HUES48 (cell line): Measurements from ENCODE around the gene PNLIPRP2.

Experiments
- H3K27ac ChIP-seq: one replicate; pipeline ENCODE4 v1.7.0; 2013; ENCODE audit warnings: low read depth, low read length, inconsistent platforms
- H3K27me3 ChIP-seq: 2 replicates; pipeline ENCODE4 v1.6.1; 2013; ENCODE audit warnings: mild to moderate bottlenecking, low read length; ENCODE audit not compliant: control insufficient read depth, insufficient read depth
- H3K36me3 ChIP-seq: 2 replicates; pipeline ENCODE4 v1.6.1; 2013; ENCODE audit warnings: low read length; ENCODE audit not compliant: control insufficient read depth, insufficient read depth
- H3K4me1 ChIP-seq: 2 replicates; pipeline ENCODE4 v1.6.1; 2013; ENCODE audit warnings: mild to moderate bottlenecking, low read length; ENCODE audit not compliant: control insufficient read depth, insufficient read depth
- H3K4me3 ChIP-seq: 2 replicates; pipeline ENCODE4 v1.5.1; 2013; ENCODE audit warnings: mild to moderate bottlenecking, low read depth, low read length
- H3K9ac ChIP-seq: 2 replicates; pipeline ENCODE4 v1.6.1; 2013; ENCODE audit warnings: mild to moderate bottlenecking, low read depth, low read length, moderate library complexity
- H3K9me3 ChIP-seq: 2 replicates; pipeline ENCODE4 v1.6.1; 2013; ENCODE audit warnings: low read length; ENCODE audit not compliant: control insufficient read depth, insufficient read depth

Gene PNLIPRP2

GRCh38 chr10:116632596-116633215, 12.0 kb downstream of the PNLIPRP2 start:
- Histone ChIP-seq H3K27me3 (no peaks in the 10 kb centered on the region; the same call in 1 of the 2 replicates), H3K9ac (no peak overlapping the region), H3K27ac (no peak overlapping the region), H3K36me3 (no peaks in the 10 kb centered on the region), H3K4me3 (no peak overlapping the region), H3K4me1 (no peaks in the 10 kb centered on the region), H3K9me3 (no peaks in the 10 kb centered on the region)

DNA sequence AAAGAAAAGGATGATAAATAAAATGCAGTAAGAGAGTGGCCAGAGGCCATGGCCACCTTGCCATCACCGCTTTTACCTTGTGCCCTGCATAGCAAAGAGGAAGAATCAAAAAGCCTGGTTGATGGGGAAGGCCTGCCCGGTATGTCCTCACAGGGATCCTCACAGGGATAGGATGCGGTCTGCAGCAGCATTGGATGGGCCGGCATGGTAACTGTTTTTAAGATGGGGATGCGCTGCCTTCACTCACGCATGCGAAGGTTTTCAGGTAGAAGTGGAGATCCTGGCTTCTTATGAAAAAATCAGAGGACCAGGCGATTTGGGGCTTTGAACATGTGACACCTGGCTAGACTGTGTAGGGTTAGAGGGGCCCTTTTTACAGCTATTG, 12.5 kb downstream of the PNLIPRP2 start:
- no peak overlapping the region for H3K4me3 ChIP-seq
- H3K9ac ChIP-seq: no peak overlapping the region
- no peaks in the 10 kb centered on the region for H3K4me1 ChIP-seq
- H3K36me3 ChIP-seq: no peaks in the 10 kb centered on the region
- H3K27ac ChIP-seq: no peak overlapping the region
- no peaks in the 10 kb centered on the region for H3K27me3 ChIP-seq
- H3K9me3 ChIP-seq: no peaks in the 10 kb centered on the region

GRCh38 chr10:116634126-116634975, 13.6 kb downstream of the PNLIPRP2 start:
- no peaks in the 10 kb centered on the region for H3K4me1 ChIP-seq
- H3K27me3 ChIP-seq: no peaks in the 10 kb centered on the region
- H3K9ac ChIP-seq: no peak overlapping the region

GRCh38 chr10:116636385-116636784, 15.6 kb downstream of the PNLIPRP2 start:
- Histone ChIP-seq H3K4me3 (no peak overlapping the region), H3K9ac (no peak overlapping the region), H3K9me3 (no peaks in the 10 kb centered on the region), H3K27me3 (no peaks in the 10 kb centered on the region), H3K27ac (no peak overlapping the region), H3K4me1 (no peaks in the 10 kb centered on the region), H3K36me3 (no peaks in the 10 kb centered on the region)

More at GRCh38 chr10:116634126-116634975, 13.6 kb downstream of the PNLIPRP2 start:
- Histone ChIP-seq H3K9me3 (no peaks in the 10 kb centered on the region), H3K36me3 (no peaks in the 10 kb centered on the region), H3K27ac (no peak overlapping the region), H3K4me3 (no peak overlapping the region)

- H3K27ac ChIP-seq: no peak overlapping the region
- no peak overlapping the region for H3K9ac ChIP-seq
- H3K9me3 ChIP-seq: no peaks in the 10 kb centered on the region
- no peaks in the 10 kb centered on the region for H3K36me3 ChIP-seq
- no peaks in the 10 kb centered on the region for H3K27me3 ChIP-seq
- H3K4me3 ChIP-seq: no peak overlapping the region
- no peaks in the 10 kb centered on the region for H3K4me1 ChIP-seq
Measured at GRCh38 chr10:116636976-116637375, 16.2 kb downstream of the PNLIPRP2 start.

DNA sequence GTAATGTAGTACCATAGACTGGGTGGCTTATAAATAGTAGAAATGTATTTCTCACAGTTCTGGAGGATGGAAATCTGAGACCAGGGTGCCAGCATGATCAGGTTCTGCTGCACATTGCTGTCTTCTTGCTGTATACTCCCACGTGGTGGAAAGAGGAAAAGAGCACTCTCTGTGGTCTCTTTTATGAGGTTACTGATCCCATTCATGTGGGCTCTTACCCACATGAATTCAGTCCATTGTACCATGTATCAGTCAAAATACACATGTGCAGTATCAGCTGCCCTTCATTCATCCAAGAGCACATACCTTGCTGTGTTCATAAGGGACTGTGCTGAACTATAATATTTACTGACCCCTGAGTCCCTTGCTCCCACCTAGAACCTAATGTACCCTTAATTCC, 17.1 kb downstream of the PNLIPRP2 start:
- no peak overlapping the region for H3K4me3 ChIP-seq
- no peaks in the 10 kb centered on the region for H3K4me1 ChIP-seq
- no peak overlapping the region for H3K27ac ChIP-seq
- H3K9ac ChIP-seq: no peak overlapping the region
- no peaks in the 10 kb centered on the region for H3K9me3 ChIP-seq
- H3K36me3 ChIP-seq: no peaks in the 10 kb centered on the region
- no peaks in the 10 kb centered on the region for H3K27me3 ChIP-seq

GRCh38 chr10:116646502-116646901, 25.7 kb downstream of the PNLIPRP2 start:
- no peaks in the 10 kb centered on the region for H3K4me1 ChIP-seq
- no peaks in the 10 kb centered on the region for H3K9me3 ChIP-seq
- H3K36me3 ChIP-seq: no peaks in the 10 kb centered on the region
- no peak overlapping the region for H3K4me3 ChIP-seq
- no peak overlapping the region for H3K9ac ChIP-seq
- no peaks in the 10 kb centered on the region for H3K27me3 ChIP-seq
- no peak overlapping the region for H3K27ac ChIP-seq

- H3K4me3 ChIP-seq: no peak overlapping the region
- no peak overlapping the region for H3K9ac ChIP-seq
- H3K27me3 ChIP-seq: no peaks in the 10 kb centered on the region
- H3K4me1 ChIP-seq: no peaks in the 10 kb centered on the region
- H3K9me3 ChIP-seq: no peaks in the 10 kb centered on the region
- H3K27ac ChIP-seq: no peak overlapping the region
- no peaks in the 10 kb centered on the region for H3K36me3 ChIP-seq
Measured at GRCh38 chr10:116648903-116649302, 28.1 kb downstream of the PNLIPRP2 start.

GRCh38 chr10:116653885-116654284, 33.1 kb downstream of the PNLIPRP2 start:
- Histone ChIP-seq H3K27me3 (no peaks in the 10 kb centered on the region), H3K9me3 (no peaks in the 10 kb centered on the region), H3K27ac (no peak overlapping the region), H3K4me1 (no peaks in the 10 kb centered on the region), H3K36me3 (no peaks in the 10 kb centered on the region), H3K9ac (no peak overlapping the region), H3K4me3 (no peak overlapping the region)

DNA sequence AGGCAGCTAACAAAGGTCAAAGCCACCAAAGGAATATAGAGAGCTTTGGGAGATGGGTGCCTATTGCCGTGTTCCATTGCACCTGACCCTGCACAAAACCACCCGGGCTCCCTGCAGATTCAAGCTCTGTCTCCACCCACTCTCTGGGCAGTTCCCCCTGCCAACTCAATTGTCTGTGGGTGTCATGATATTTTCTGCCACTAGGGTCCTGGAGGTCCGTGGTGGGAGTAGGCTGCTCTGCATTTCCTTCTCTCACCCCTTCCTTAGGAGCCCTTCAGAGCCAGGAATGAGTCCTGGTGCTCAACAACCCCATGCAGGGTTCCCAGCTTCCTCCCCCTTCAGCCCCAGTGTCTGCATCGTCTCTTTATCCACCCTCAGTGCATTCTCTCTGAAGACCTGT, 34.1 kb downstream of the PNLIPRP2 start:
- no peak overlapping the region for H3K9ac ChIP-seq
- no peak overlapping the region for H3K4me3 ChIP-seq
- H3K4me1 ChIP-seq: no peaks in the 10 kb centered on the region
- no peaks in the 10 kb centered on the region for H3K36me3 ChIP-seq
- H3K9me3 ChIP-seq: no peaks in the 10 kb centered on the region
- no peak overlapping the region for H3K27ac ChIP-seq
- H3K27me3 ChIP-seq: no peaks in the 10 kb centered on the region

DNA sequence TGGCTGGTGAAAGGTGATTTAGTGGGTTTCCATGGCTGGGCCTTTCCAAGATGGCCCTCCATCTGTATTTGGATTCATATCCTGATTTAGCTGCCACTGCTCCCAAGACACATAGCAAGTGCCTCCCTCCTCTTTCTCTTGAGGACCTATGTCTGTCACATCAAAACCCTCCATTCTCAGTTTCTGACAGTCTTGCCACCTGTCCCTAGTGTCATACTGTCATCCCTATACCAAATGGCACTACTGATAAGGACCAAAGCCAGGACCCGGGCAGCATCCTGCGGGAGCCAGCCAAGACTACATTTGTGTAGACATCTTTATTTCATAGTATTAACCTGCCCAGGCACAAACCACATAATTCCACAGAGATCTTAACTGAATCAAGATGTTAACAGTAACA, 34.8 kb downstream of the PNLIPRP2 start:
- Histone ChIP-seq H3K9me3 (no peaks in the 10 kb centered on the region), H3K27me3 (no peaks in the 10 kb centered on the region), H3K9ac (no peak overlapping the region), H3K36me3 (no peaks in the 10 kb centered on the region), H3K4me1 (no peaks in the 10 kb centered on the region), H3K4me3 (no peak overlapping the region), H3K27ac (no peak overlapping the region)
